CD8-positive, alpha-beta memory T cell (primary cell): ENCODE results near the gene FYB1. TPM values are rescaled to one million over a fixed set of nuclear protein-coding genes. Genes with fewer than 3 reads are reported as not detected.
A peak's percentile ranks its signal among the peaks of the same experiment; 100 is the strongest.

Experiments used
- CTCF ChIA-PET: fragments of 350-600 bp; sonication (Branson Sonifier 250); formaldehyde crosslinking; loops from one replicate; lab custom pipeline; 2021; ENCODE audit warnings: antibody characterized with exemption; lab: Charles Lee
- POLR2A ChIA-PET: fragments of 350-600 bp; sonication (Branson Sonifier 250); formaldehyde crosslinking; loops from one replicate; lab custom pipeline; 2021; ENCODE audit warnings: antibody characterized with exemption; lab: Charles Lee
- DNase-seq, 5 donors: peaks; one replicate each; pipeline versions ENCODE4 v3.0.0 to v3.0.0-alpha.2; 2020 to 2022; ENCODE audit warnings: mixed read lengths in 1 of 5
- H3K27ac ChIP-seq: one replicate; pipeline ENCODE4 v1.7.0; 2013; ENCODE audit warnings: low read depth, mild to moderate bottlenecking, low read length, moderate library complexity
- H3K27me3 ChIP-seq: 2 replicates; pipeline ENCODE4 v1.7.0; 2013; ENCODE audit warnings: low read length, mild to moderate bottlenecking; ENCODE audit not compliant: insufficient read depth, poor library complexity, severe bottlenecking
- H3K36me3 ChIP-seq: 2 replicates; pipeline ENCODE4 v1.7.0; 2013; ENCODE audit warnings: mild to moderate bottlenecking, low read length, moderate library complexity; ENCODE audit not compliant: insufficient read depth
- H3K4me1 ChIP-seq: 2 replicates; pipeline ENCODE4 v1.7.0; 2013; ENCODE audit warnings: mild to moderate bottlenecking, low read length, moderate library complexity; ENCODE audit not compliant: insufficient read depth
- H3K4me3 ChIP-seq: 2 replicates; pipeline ENCODE4 v1.7.0; 2013; ENCODE audit warnings: mild to moderate bottlenecking, low read length
- H3K9me3 ChIP-seq: 2 replicates; pipeline ENCODE4 v1.7.0; 2013; ENCODE audit warnings: mild to moderate bottlenecking, low read length
- H3K27ac Mint-ChIP-seq, 8 donors: one replicate each; pipeline ENCODE4 v1.8.0; 2020 to 2021; ENCODE audit warnings: mixed read lengths in 8 of 8, mild to moderate bottlenecking in 6 of 8, inconsistent platforms in 3 of 8, moderate library complexity in 3 of 8
- H3K27me3 Mint-ChIP-seq, 2 donors: one replicate each; pipeline ENCODE4 v1.8.0; 2020 to 2021; ENCODE audit warnings: mixed read lengths in 2 of 2, mild to moderate bottlenecking in 1 of 2, moderate library complexity in 1 of 2
- H3K36me3 Mint-ChIP-seq, 3 donors: one replicate each; pipeline ENCODE4 v1.8.0; 2020 to 2021; ENCODE audit warnings: mixed read lengths in 3 of 3, inconsistent platforms in 1 of 3, mild to moderate bottlenecking in 1 of 3
- H3K4me1 Mint-ChIP-seq, 3 donors: one replicate each; pipeline ENCODE4 v1.8.0; 2020 to 2021; ENCODE audit warnings: mixed read lengths in 3 of 3, inconsistent platforms in 1 of 3, mild to moderate bottlenecking in 1 of 3
- H3K4me3 Mint-ChIP-seq, 7 donors: one replicate each; pipeline ENCODE4 v1.8.0; 2020 to 2021; ENCODE audit warnings: mixed read lengths in 7 of 7, mild to moderate bottlenecking in 6 of 7, moderate library complexity in 4 of 7, inconsistent platforms in 2 of 7
- H3K9me3 Mint-ChIP-seq, 5 donors: one replicate each; pipeline ENCODE4 v1.8.0; 2020 to 2022; ENCODE audit warnings: mixed read lengths in 5 of 5, mild to moderate bottlenecking in 3 of 5, moderate library complexity in 2 of 5, inconsistent platforms in 1 of 5
- polyA plus RNA-seq: library from polyadenylated mRNA; unstranded; fragments of 300-500 nt; fragmentation: Illumina TruSeq; gene quantifications from one replicate; pipeline ENCODE4 v1.2.3, GENCODE V29; 2021
- total RNA-seq, 2 experiments: library from RNA; stranded (reverse); gene quantifications; one replicate each; pipeline ENCODE4 v1.2.3, GENCODE V29; 2021

The FYB1 gene
- total and polyA plus RNA-seq, 3 experiments from 2014 or later, result 75.9 to 282 (median 84.2) TPM

DNA sequence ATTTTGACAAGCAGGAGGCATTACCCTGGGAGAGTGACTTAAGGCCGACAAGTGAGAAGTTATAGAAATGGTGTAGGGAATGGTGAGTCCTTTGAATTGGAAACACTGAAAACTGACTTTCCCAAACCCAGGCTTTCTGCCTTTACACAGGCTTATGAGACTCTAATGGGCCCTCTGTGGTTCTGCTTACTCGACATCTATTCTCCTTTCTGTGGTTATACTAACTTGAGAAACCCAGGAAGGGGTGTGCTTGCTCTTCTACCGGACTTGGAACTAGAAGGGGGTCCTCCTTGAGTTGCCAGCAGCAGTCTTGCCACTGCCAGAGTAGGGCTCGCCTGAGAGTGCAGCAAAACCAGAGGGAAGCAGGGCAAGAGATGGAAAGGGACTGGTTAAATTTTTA is 63.3 kb downstream of the FYB1 start:
- H3K9me3 Mint-ChIP-seq, result no peaks in the 10 kb centered on the region
- peak overlapping the region; percentile 52 to 93 (median 84) for H3K27ac Mint-ChIP-seq
- H3K27me3 ChIP-seq, result no peaks in the 10 kb centered on the region
- H3K9me3 ChIP-seq, result no peaks in the 10 kb centered on the region
- H3K27ac ChIP-seq, result no peak overlapping the region
- no peaks in the 10 kb centered on the region for H3K27me3 Mint-ChIP-seq
- POLR2A ChIA-PET, result no interaction called here
- no peak overlapping the region for H3K4me3 ChIP-seq
- H3K4me1 ChIP-seq, result peaks cover 91% of the 10 kb centered on the region
- H3K4me1 Mint-ChIP-seq, result peaks cover 87 to 96% (median 95%) of the 10 kb centered on the region in 3 donors
- CTCF ChIA-PET, result interaction anchor here (1.3 to 3.4 kb wide), 2 partner anchors 21 to 128 kb away, joined by 5 to 12 read pairs; no protein-coding TSS in a partner anchor
- DNase-seq, result no peak
- peaks cover 20% of the 10 kb centered on the region for H3K36me3 ChIP-seq
- peak overlapping the region; percentile 25 to 71 (median 56) for H3K4me3 Mint-ChIP-seq
- H3K36me3 Mint-ChIP-seq, result peaks cover 13 to 61% (median 29%) of the 10 kb centered on the region in 3 donors

DNA sequence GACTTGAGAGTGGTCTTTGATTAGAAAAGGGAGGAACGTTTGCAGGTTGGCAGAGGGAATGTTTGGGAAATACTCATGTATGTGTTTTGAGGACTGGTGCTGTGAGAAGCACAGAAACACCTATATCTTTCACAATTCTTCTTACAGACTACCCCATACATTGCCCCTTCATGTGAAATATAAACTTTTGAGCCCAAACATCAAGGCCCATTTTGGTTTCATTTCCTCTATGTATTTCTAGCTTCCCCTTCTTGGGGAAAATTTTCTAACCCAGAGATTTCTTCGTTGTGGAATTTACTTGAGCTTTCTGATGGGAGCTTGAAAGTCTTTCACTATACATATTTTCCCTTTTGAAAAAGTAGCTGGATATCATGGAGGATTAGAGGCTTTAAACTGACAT is 67.6 kb downstream of the FYB1 start:
- no peaks in the 10 kb centered on the region for H3K27me3 ChIP-seq
- peaks cover 30% of the 10 kb centered on the region for H3K36me3 ChIP-seq
- POLR2A ChIA-PET, result no interaction called here
- Mint-ChIP-seq H3K9me3 (no peaks in the 10 kb centered on the region), H3K4me3 (peak overlapping the region in 4 of 7 donors; percentile 14 to 58 (median 42)), H3K27ac (peak overlapping the region in 7 of 8 donors; percentile 65 to 93 (median 82)), H3K4me1 (peaks cover 75 to 89% (median 88%) of the 10 kb centered on the region in 3 donors), H3K27me3 (no peaks in the 10 kb centered on the region), H3K36me3 (peaks cover 13 to 72% (median 33%) of the 10 kb centered on the region in 3 donors)
- H3K9me3 ChIP-seq, result no peaks in the 10 kb centered on the region
- H3K27ac ChIP-seq, result no peak overlapping the region
- no peak overlapping the region for H3K4me3 ChIP-seq
- CTCF ChIA-PET, result interaction anchor here (0.9 to 5.7 kb wide), 7 partner anchors 12 to 132 kb away, joined by 3 to 37 read pairs (median 3); no protein-coding TSS in a partner anchor
- DNase-seq, result no peak
- H3K4me1 ChIP-seq, result peaks cover 77% of the 10 kb centered on the region

DNA sequence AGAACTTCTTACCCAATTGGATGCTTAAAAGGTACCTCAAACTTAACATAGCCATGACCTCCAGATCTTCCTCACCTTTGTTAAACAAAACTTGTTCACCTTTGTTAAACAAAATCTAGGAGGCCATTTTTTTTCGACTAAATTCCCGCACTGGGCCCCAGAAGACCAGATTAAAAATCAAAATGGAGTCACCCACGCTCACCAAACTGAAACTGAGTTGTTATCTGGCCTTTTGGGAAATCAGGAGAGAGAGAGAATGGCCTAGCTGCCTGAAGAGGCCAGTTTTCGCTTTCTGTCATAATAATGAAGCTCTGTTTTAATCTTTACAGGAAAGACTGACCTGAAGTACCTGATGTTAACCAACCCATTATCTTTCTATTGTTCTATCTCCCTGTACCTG is 69.4 kb downstream of the FYB1 start:
- no peaks in the 10 kb centered on the region for H3K27me3 Mint-ChIP-seq
- POLR2A ChIA-PET, result no interaction called here
- Histone ChIP-seq H3K27me3 (no peaks in the 10 kb centered on the region), H3K36me3 (peaks cover 30% of the 10 kb centered on the region), H3K4me3 (no peak overlapping the region), H3K4me1 (peaks cover 64% of the 10 kb centered on the region), H3K9me3 (no peaks in the 10 kb centered on the region), H3K27ac (no peak overlapping the region)
- CTCF ChIA-PET, result interaction anchor here (1.1 to 5.7 kb wide), 3 partner anchors 10 to 133 kb away, joined by 5 to 37 read pairs (median 6); no protein-coding TSS in a partner anchor
- peaks cover 67 to 89% (median 84%) of the 10 kb centered on the region in 3 donors for H3K4me1 Mint-ChIP-seq
- no peaks in the 10 kb centered on the region for H3K9me3 Mint-ChIP-seq
- H3K27ac Mint-ChIP-seq, result peak overlapping the region; percentile 76 to 94 (median 83)
- DNase-seq, result no peak
- peaks cover 13 to 72% (median 31%) of the 10 kb centered on the region in 3 donors for H3K36me3 Mint-ChIP-seq
- H3K4me3 Mint-ChIP-seq, result peak overlapping the region in 2 of 7 donors; percentile 3 to 7

DNA sequence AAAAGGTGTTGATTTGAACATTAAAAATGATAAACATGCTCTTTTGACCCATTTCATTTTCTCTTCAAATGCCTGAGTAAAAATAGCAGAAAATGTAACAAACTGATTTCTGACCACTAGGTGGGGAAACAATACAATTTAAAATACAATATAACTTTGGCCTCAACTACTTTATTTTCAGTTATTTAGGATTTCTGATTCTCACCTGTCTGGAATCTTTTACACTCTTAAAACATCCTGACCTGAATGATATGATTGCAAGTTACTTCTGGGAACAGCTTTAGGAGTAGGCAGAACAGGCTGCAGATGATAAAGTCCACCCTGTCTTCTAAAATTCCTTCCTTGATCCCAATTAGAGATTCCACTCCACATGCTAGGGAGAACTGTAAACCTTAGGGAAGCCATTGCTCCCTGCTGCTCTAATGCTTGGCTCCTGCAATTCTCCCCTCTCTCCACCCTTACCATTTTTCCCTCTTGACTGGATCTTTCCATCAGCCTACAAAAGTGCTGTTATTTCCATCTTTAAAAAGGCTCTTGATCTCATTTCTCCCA is 70.3 kb downstream of the FYB1 start:
- CTCF ChIA-PET, result interaction anchor here (1.1 to 5.7 kb wide), 6 partner anchors 11 to 134 kb away, joined by 3 to 37 read pairs (median 6); no protein-coding TSS in a partner anchor
- POLR2A ChIA-PET, result no interaction called here
- Histone ChIP-seq H3K4me3 (no peak overlapping the region), H3K4me1 (peaks cover 61% of the 10 kb centered on the region), H3K36me3 (peaks cover 30% of the 10 kb centered on the region), H3K9me3 (no peaks in the 10 kb centered on the region), H3K27me3 (no peaks in the 10 kb centered on the region), H3K27ac (no peak overlapping the region)
- peaks cover 67 to 85% (median 76%) of the 10 kb centered on the region in 3 donors for H3K4me1 Mint-ChIP-seq
- no peaks in the 10 kb centered on the region for H3K9me3 Mint-ChIP-seq
- H3K4me3 Mint-ChIP-seq, result peak overlapping the region in 2 of 7 donors; percentile 3 to 7
- H3K27me3 Mint-ChIP-seq, result no peaks in the 10 kb centered on the region
- H3K27ac Mint-ChIP-seq, result peak overlapping the region; percentile 68 to 94 (median 80)
- DNase-seq, result peak in 2 of 5 donors; percentile 20 to 46
- peaks cover 13 to 74% (median 33%) of the 10 kb centered on the region in 3 donors for H3K36me3 Mint-ChIP-seq

DNA sequence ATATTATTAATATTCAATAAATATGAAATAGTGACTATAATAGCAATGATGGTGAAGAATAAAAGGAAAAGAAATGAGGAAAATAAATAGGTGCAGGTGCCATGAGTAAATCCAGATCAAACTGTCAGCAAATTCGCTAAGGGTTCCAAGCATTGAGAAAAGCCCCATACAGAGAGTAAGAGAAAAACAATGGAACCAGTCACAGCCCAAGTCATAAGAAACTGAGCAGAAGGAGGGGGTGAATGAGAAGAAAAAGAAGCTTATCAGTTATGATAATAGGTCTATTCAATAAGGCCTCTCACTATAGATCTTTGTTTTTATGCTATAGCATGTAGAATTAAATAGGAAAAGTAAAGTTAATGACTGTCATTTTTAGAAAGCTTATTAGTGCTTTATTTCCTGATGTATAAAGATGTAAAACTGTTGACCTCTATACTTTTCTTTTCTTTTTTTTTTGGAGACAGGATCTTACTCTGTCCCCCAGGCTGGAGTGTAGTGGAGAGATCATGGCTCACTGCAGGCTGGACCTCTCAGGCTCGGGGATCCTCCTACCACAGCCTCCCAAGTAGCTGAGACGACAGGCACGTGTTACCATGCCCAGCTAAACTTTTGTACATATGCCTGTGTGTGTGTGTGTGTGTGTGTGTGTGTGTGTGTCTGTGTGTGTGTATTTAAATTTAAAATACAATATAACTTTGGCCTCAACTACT is 72.4 kb downstream of the FYB1 start:
- peaks cover 48 to 64% (median 55%) of the 10 kb centered on the region in 3 donors for H3K4me1 Mint-ChIP-seq
- H3K27me3 Mint-ChIP-seq, result no peaks in the 10 kb centered on the region
- H3K9me3 Mint-ChIP-seq, result no peaks in the 10 kb centered on the region
- ChIA-PET CTCF (interaction anchor here (0.9 to 2.5 kb wide), 3 partner anchors 49 to 137 kb away, joined by 3 to 25 read pairs (median 7); no protein-coding TSS in a partner anchor), POLR2A (interaction anchor here (0.7 kb wide), 1 partner anchor 71 kb away, joined by 3 read pairs; no protein-coding TSS in a partner anchor)
- Histone ChIP-seq H3K4me1 (peaks cover 55% of the 10 kb centered on the region), H3K27me3 (no peaks in the 10 kb centered on the region), H3K36me3 (peaks cover 15% of the 10 kb centered on the region), H3K27ac (no peak overlapping the region), H3K9me3 (no peaks in the 10 kb centered on the region), H3K4me3 (no peak overlapping the region)
- peaks cover 6 to 57% (median 22%) of the 10 kb centered on the region in 3 donors for H3K36me3 Mint-ChIP-seq
- H3K27ac Mint-ChIP-seq, result peak overlapping the region in 4 of 8 donors; percentile 8 to 65 (median 33)
- DNase-seq, result no peak
- no peak overlapping the region for H3K4me3 Mint-ChIP-seq

DNA sequence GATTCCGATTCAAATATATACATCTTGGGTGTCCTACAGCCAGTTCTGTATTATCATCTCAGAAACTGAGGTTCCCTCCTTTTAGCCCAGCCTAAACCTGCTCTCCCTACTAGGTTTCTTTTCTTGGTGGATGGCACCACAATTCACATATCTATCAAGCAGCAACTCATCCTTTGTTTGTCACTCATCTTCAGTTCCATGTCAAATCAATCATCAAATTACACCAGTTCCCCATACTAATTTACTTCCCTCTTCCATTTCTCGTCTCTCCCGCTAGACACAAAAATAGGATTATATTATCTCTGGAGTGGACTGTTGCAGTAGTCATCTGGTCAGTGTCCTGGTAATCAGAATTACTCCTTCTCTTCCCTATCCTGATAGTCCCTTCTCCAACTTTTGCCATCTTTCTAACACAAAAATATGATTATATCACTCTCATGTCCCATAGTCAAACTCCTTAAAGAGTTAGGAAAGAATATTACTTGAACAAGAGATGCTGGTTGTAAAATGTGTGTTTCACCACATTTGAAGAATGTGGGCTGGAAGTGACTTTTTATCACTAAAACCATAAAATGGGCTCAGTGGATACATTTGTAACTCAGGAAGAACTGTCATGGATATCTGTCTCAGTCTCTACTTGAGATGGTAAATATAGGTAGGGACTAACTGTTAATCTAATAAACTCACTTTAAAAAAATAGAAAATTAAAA is 76.1 kb downstream of the FYB1 start:
- Histone ChIP-seq H3K4me1 (peaks cover 24% of the 10 kb centered on the region), H3K36me3 (peaks cover 14% of the 10 kb centered on the region), H3K27ac (no peak overlapping the region), H3K27me3 (no peaks in the 10 kb centered on the region), H3K4me3 (no peak overlapping the region), H3K9me3 (no peaks in the 10 kb centered on the region)
- Mint-ChIP-seq H3K9me3 (no peaks in the 10 kb centered on the region), H3K36me3 (peaks cover 7 to 45% (median 16%) of the 10 kb centered on the region in 3 donors), H3K4me3 (no peak overlapping the region), H3K4me1 (peaks cover 20 to 54% (median 21%) of the 10 kb centered on the region in 3 donors), H3K27ac (no peak overlapping the region), H3K27me3 (no peaks in the 10 kb centered on the region)
- no peak for DNase-seq
- POLR2A ChIA-PET, result no interaction called here
- CTCF ChIA-PET, result interaction anchor here (1.4 kb wide), 1 partner anchor 74 kb away, joined by 8 read pairs; no protein-coding TSS in a partner anchor

DNA sequence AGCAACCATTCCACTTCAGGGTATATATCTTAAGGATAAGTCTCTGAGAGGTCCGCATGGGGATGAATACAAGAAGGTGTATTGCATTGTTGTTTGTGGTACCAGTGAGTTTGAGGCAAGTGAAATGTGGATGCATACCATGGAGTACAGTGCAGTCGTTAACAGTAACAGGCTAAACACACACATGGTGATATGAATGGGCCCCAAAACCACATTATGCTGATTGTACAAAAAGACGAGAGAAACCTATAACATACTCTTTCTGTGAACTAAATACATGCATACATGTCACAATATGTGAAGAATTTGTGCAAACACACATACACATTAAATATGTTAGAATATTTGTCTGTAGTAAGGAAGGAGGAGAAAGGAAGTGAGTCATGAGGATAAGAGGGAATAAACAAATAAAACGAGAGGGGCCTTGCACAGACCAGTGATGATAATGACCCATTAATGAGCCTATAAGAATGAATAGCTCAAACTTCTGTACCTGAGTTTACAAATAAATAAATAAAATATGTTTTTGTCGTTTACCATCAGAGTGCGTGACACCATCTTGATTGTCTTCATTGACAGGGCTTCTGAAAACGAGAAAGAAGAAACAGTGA is 78.7 kb downstream of the FYB1 start:
- no peaks in the 10 kb centered on the region for H3K27me3 Mint-ChIP-seq
- peaks cover 14 to 52% (median 16%) of the 10 kb centered on the region in 3 donors for H3K4me1 Mint-ChIP-seq
- H3K4me3 ChIP-seq, result no peak overlapping the region
- H3K27me3 ChIP-seq, result no peaks in the 10 kb centered on the region
- H3K9me3 Mint-ChIP-seq, result no peaks in the 10 kb centered on the region
- H3K27ac ChIP-seq, result no peak overlapping the region
- ChIA-PET CTCF (interaction anchor here (1.0 kb wide), 1 partner anchor 23 kb away, joined by 3 read pairs; no protein-coding TSS in a partner anchor), POLR2A (no interaction called here)
- no peak overlapping the region for H3K4me3 Mint-ChIP-seq
- no peak for DNase-seq
- peak overlapping the region in 4 of 8 donors; percentile 7 to 82 (median 65) for H3K27ac Mint-ChIP-seq
- peaks cover 17% of the 10 kb centered on the region for H3K4me1 ChIP-seq
- H3K36me3 Mint-ChIP-seq, result peaks cover 12 to 50% (median 23%) of the 10 kb centered on the region in 3 donors
- H3K9me3 ChIP-seq, result no peaks in the 10 kb centered on the region
- H3K36me3 ChIP-seq, result peaks cover 30% of the 10 kb centered on the region
